NCI-H2171 treated with DMSO at 0.1 percent for 48 hours (cell line): ENCODE results near the gene KCTD7.
"Not testable (repeated sequence)": the region's sequence is repeated elsewhere in the genome, so short reads cannot be mapped to it uniquely, and the experiment has no call there.

ENCODE experiments used
- DNase-seq: peaks from one replicate; lab custom pipeline; 2025; lab: John Stamatoyannopoulos, UW

The KCTD7 gene

GRCh38 chr7:66628361-66629221, at the start of gene KCTD7:
Gene KCTD7 (plus strand): TSS chr7:66628881. CDS start chr7:66629065, 184 bp downstream.
- peak; percentile 94 for DNase-seq

- DNase-seq = not testable (repeated sequence)
Observed at GRCh38 chr7:66580380-66580779, 48.3 kb upstream of the KCTD7 start.

GRCh38 chr7:66582816-66583489, 45.7 kb upstream of the KCTD7 start:
- not testable (repeated sequence) for DNase-seq

GRCh38 chr7:66583490-66584110, 45.1 kb upstream of the KCTD7 start:
- no peak for DNase-seq

GRCh38 chr7:66586181-66586580, 42.5 kb upstream of the KCTD7 start:
- DNase-seq = no peak

- not testable (repeated sequence) for DNase-seq
Observed at GRCh38 chr7:66588226-66588625, 40.5 kb upstream of the KCTD7 start.

GRCh38 chr7:66588856-66589570, 39.7 kb upstream of the KCTD7 start:
- not testable (repeated sequence) for DNase-seq

- not testable (repeated sequence) for DNase-seq
Observed at GRCh38 chr7:66590302-66591057, 38.2 kb upstream of the KCTD7 start.

GRCh38 chr7:66591058-66591798, 37.5 kb upstream of the KCTD7 start:
- not testable (repeated sequence) for DNase-seq

- DNase-seq = peak; percentile 88
Observed at GRCh38 chr7:66591799-66592596, 36.7 kb upstream of the KCTD7 start.

GRCh38 chr7:66592597-66593146, 36.0 kb upstream of the KCTD7 start:
- DNase-seq = not testable (repeated sequence)

- DNase-seq = not testable (repeated sequence)
Observed at GRCh38 chr7:66594082-66594481, 34.6 kb upstream of the KCTD7 start.

- DNase-seq = no peak
Observed at GRCh38 chr7:66597461-66597860, 31.2 kb upstream of the KCTD7 start.

- no peak for DNase-seq
Observed at GRCh38 chr7:66602159-66602558, 26.5 kb upstream of the KCTD7 start.

GRCh38 chr7:66604198-66604597, 24.5 kb upstream of the KCTD7 start:
- no peak for DNase-seq

GRCh38 chr7:66606540-66607291, 22.0 kb upstream of the KCTD7 start:
- not testable (repeated sequence) for DNase-seq

- no peak for DNase-seq
Observed at GRCh38 chr7:66609176-66609575, 19.5 kb upstream of the KCTD7 start.

- not testable (repeated sequence) for DNase-seq
Observed at GRCh38 chr7:66614596-66614995, 14.1 kb upstream of the KCTD7 start.

- no peak for DNase-seq
Observed at GRCh38 chr7:66615699-66616098, 13.0 kb upstream of the KCTD7 start.
